Measurements from ENCODE around the gene PSMG2. TPM values are rescaled to one million over a fixed set of nuclear protein-coding genes. Genes with fewer than 3 reads are reported as not detected.

PSMG2 gene
- polyA plus RNA-seq, 2 of the 4 experiments (the other 2 are of a cell fraction): 69.2 to 75.7 TPM

DNA sequence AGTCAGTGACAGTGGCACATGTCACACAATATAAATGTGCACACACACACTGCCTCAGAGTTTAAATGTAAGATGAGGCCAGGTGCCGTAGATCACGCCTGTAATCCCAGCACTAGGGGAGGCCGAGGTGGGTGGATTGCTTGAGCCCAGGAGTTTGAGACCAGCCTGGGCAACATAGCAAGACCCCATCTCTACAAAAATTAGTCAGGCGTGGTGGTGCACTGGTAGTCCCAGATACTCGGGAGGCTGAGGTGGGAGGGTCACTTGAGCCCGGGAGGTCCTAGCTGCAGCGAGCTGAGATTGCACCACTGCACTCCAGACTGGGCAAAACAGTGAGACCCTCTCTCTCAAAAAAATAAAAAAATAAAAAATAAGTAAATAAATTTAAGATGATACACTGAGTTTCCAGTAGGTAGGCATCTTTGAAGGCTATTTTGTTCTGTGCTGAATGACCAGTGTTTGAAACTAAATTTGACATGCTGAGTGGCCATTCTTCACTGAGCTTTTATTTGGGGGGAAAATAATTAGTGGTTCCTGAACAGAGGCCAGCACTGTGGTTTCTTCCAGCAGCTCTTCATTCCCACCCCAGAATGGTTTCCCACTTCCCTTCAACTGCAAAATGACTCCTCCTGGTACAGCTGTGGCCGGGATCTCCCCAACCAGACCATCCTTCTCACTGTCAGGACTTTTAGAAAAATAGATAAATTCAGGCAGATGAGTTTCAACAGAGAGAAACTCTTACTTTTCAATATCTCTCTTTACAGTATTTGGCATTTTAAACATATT, 44.9 kb downstream of the PSMG2 start:
- no peaks in the 10 kb centered on the region for H3K9me3 ChIP-seq
- WGBS (ENCODE audit: missing lambda C conversion rate): 83% methylated on average over 8 of the region's 8 CpGs
- no peak for DNase-seq (ENCODE audit: low read depth in 1 of 2, low spot score in 1 of 2)
- TF ChIP-seq, protein P1, sequence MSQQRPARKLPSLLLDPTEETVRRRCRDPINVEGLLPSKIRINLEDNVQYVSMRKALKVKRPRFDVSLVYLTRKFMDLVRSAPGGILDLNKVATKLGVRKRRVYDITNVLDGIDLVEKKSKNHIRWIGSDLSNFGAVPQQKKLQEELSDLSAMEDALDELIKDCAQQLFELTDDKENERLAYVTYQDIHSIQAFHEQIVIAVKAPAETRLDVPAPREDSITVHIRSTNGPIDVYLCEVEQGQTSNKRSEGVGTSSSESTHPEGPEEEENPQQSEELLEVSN (IDR thresholded peaks at IDR 0.05; ENCODE audit: borderline replicate concordance, low read depth): no peak
- no peak for TF ChIP-seq REST (IDR thresholded peaks at IDR 0.05)
- no peak for TF ChIP-seq HDAC2 (IDR thresholded peaks at IDR 0.05)
- no peak for TF ChIP-seq GATA3 (IDR thresholded peaks at IDR 0.05; ENCODE audit: borderline replicate concordance)
- no peak for TF ChIP-seq SMC3 (IDR thresholded peaks at IDR 0.05)
- no peak for TF ChIP-seq CEBPB (IDR thresholded peaks at IDR 0.05)
- no peak for TF ChIP-seq CTCF (IDR thresholded peaks at IDR 0.05)
- no peak for TF ChIP-seq USF2 (IDR thresholded peaks at IDR 0.05)
- TF ChIP-seq SREBF2 (IDR thresholded peaks at IDR 0.05): no peak
- no peak for TF ChIP-seq PHF8 (IDR thresholded peaks at IDR 0.05; ENCODE audit: borderline replicate concordance, low read depth)
- TF ChIP-seq JUN (IDR thresholded peaks at IDR 0.05): no peak
- TF ChIP-seq FOSL2 (IDR thresholded peaks at IDR 0.05): no peak
- TF ChIP-seq FOSL2 (CRISPR knock-in tag; IDR thresholded peaks at IDR 0.05): no peak
- TF ChIP-seq RARB (CRISPR knock-in tag; IDR thresholded peaks at IDR 0.05): no peak
- no peak overlapping the region for H3K4me3 ChIP-seq
- no peak for FAIRE-seq
- no peak overlapping the region for H3K4me2 ChIP-seq
- CTCF ChIA-PET: interaction anchor here (0.6 to 6.6 kb wide), 4 partner anchors 21 to 187 kb away, joined by 3 to 83 read pairs (median 10); no protein-coding TSS in a partner anchor
- ATAC-seq: no peak
- H3K27ac ChIP-seq: no peak overlapping the region
- POLR2A ChIA-PET: interaction anchor here (0.6 kb wide), 1 partner anchor 45 kb away, joined by 3 read pairs; the partner anchor contains the start of genes CEP76 and PSMG2
- H3K4me1 ChIP-seq: peaks cover 14% of the 10 kb centered on the region

- peak overlapping the region in 1 of 2 experiments; percentile 30; a peak in 1 of 6 replicates for H3K27ac ChIP-seq
- no peak for ATAC-seq
- H3K9me3 ChIP-seq: no peaks in the 10 kb centered on the region
- peaks cover 7% of the 10 kb centered on the region; the same call in 1 of the 3 replicates for H3K4me1 ChIP-seq
- TF ChIP-seq ZSCAN20 (CRISPR knock-in tag; IDR thresholded peaks at IDR 0.05) (no peak), USF2 (IDR thresholded peaks at IDR 0.05) (no peak), ZC3H11A (IDR thresholded peaks at IDR 0.05) (no peak), POLR2A (IDR thresholded peaks at IDR 0.05; ENCODE audit: low read length) (no peak), MYC (IDR thresholded peaks at IDR 0.05; ENCODE audit: borderline replicate concordance, low read length) (no peak), RARB (CRISPR knock-in tag; IDR thresholded peaks at IDR 0.05) (no peak), ZNF302 (CRISPR knock-in tag; IDR thresholded peaks at IDR 0.05) (no peak), RFX5 (IDR thresholded peaks at IDR 0.05) (no peak), TP53 (CRISPR knock-in tag; IDR thresholded peaks at IDR 0.05) (no peak), HOXB13 (CRISPR knock-in tag; IDR thresholded peaks at IDR 0.05; ENCODE audit: low read depth) (no peak), RNF2 (IDR thresholded peaks at IDR 0.05; ENCODE audit: borderline replicate concordance, low read depth) (no peak), HEYL (CRISPR knock-in tag; IDR thresholded peaks at IDR 0.05) (no peak), BCL3 (IDR thresholded peaks at IDR 0.05) (no peak), FOSL2 (IDR thresholded peaks at IDR 0.05) (no peak), FOSL2 (CRISPR knock-in tag; IDR thresholded peaks at IDR 0.05) (no peak), JUN (IDR thresholded peaks at IDR 0.05) (no peak)
- FAIRE-seq: no peak
- CTCF ChIA-PET: interaction anchor here (1.2 to 6.6 kb wide), 4 partner anchors 22 to 186 kb away, joined by 3 to 83 read pairs (median 14); no protein-coding TSS in a partner anchor
- H3K4me3 ChIP-seq: no peak overlapping the region
- WGBS (ENCODE audit: missing lambda C conversion rate): 78% methylated on average over 5 of the region's 5 CpGs
- POLR2A ChIA-PET: no interaction called here
- no peak overlapping the region for H3K4me2 ChIP-seq
- DNase-seq (ENCODE audit: low read depth in 1 of 2, low spot score in 1 of 2): no peak
Observed at GRCh38 chr18:12748671-12749070, 45.8 kb downstream of the PSMG2 start.

All from A549 (cell line).